ENCODE results near the gene GALNT17.

GALNT17 gene

GRCh38 chr7:71604818-71605414 is 473.0 kb downstream of the GALNT17 start:
- in situ Hi-C loops (cut with MboI; ENCODE audit: low sequenced_read_pairs, unreplicated experiment), result no loop called here
- no peak for DNase-seq (ENCODE audit: low spot score)
- TF ChIP-seq, protein P1, sequence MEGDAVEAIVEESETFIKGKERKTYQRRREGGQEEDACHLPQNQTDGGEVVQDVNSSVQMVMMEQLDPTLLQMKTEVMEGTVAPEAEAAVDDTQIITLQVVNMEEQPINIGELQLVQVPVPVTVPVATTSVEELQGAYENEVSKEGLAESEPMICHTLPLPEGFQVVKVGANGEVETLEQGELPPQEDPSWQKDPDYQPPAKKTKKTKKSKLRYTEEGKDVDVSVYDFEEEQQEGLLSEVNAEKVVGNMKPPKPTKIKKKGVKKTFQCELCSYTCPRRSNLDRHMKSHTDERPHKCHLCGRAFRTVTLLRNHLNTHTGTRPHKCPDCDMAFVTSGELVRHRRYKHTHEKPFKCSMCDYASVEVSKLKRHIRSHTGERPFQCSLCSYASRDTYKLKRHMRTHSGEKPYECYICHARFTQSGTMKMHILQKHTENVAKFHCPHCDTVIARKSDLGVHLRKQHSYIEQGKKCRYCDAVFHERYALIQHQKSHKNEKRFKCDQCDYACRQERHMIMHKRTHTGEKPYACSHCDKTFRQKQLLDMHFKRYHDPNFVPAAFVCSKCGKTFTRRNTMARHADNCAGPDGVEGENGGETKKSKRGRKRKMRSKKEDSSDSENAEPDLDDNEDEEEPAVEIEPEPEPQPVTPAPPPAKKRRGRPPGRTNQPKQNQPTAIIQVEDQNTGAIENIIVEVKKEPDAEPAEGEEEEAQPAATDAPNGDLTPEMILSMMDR (IDR thresholded peaks at IDR 0.05; ENCODE audit: borderline replicate concordance, control extremely low read depth, extremely low read depth, insufficient read depth, missing control alignments), result no peak

DNA sequence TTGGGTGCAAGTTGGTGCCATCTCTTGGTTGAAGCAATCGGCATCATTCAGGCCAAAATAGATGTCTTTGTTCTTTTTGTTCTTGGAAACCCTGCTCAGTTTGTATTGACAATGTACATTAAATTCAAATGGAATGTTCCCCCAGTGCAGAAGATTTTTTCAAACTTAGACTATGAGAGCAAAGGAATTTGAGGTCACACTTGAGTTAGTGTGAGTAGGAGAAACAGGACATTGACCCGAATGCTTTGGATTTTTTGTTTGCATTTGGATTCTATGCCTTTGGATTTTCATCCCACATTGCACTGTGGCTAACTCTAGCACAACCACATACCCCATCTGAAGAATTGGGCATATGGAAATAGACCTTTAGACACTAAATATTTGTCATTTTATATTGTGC is 480.0 kb downstream of the GALNT17 start:
- in situ Hi-C loops (cut with MboI; ENCODE audit: low sequenced_read_pairs, unreplicated experiment), result no loop called here
- DNase-seq (ENCODE audit: low spot score), result no peak
- TF ChIP-seq, protein P1 (IDR thresholded peaks at IDR 0.05; ENCODE audit: borderline replicate concordance, control extremely low read depth, extremely low read depth, insufficient read depth, missing control alignments), result no peak

DNA sequence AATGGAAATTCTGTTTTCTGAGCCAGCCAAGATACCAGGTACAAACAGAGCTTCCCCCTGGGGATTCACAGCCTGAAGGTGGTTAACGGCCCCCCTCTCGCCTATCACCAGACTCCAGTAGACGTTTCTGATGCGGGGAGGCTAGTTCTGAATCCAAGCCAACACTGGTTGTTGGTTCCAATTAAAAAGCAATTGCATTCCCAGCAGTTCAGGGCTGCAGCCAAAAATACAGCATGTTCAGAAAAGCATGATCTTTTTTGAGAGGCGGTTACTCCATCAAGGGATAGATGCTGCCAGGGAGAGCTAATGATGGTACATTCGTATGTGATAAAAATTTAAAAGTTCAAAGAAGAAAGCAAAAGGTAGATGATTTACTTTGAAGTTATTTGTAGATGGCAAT is 481.0 kb downstream of the GALNT17 start:
- in situ Hi-C loops (cut with MboI; ENCODE audit: low sequenced_read_pairs, unreplicated experiment), result no loop called here

GRCh38 chr7:71613313-71613712 is 481.4 kb downstream of the GALNT17 start:
- TF ChIP-seq, protein P1 (IDR thresholded peaks at IDR 0.05; ENCODE audit: borderline replicate concordance, control extremely low read depth, extremely low read depth, insufficient read depth, missing control alignments), result no peak
- DNase-seq (ENCODE audit: low spot score), result no peak
- in situ Hi-C loops (cut with MboI; ENCODE audit: low sequenced_read_pairs, unreplicated experiment), result no loop called here

More for the DNA sequence above, 481.0 kb downstream of the GALNT17 start:
- TF ChIP-seq, protein P1 (IDR thresholded peaks at IDR 0.05; ENCODE audit: borderline replicate concordance, control extremely low read depth, extremely low read depth, insufficient read depth, missing control alignments), result no peak
- DNase-seq (ENCODE audit: low spot score), result no peak

DNA sequence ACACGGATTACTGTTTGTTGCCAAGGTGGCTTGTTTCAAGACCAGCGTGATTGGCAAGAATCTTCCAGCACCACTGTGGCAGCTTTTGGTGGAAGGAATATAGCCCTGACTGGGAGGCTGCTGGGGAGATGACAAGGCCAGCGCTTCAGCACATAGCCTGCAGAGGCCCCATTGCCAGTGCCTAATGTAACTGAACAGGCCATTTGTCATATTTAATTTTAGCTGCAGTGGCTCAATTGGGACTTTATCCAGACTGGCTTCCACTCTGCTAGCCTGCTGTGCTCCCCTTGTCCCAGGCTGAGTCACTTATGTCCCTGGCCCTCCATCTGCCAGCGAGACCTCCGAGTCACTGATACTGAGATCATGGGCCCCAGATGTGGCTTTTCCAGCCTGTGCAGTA is 483.1 kb downstream of the GALNT17 start:
- TF ChIP-seq, protein P1 (IDR thresholded peaks at IDR 0.05; ENCODE audit: borderline replicate concordance, control extremely low read depth, extremely low read depth, insufficient read depth, missing control alignments), result no peak
- no peak for DNase-seq (ENCODE audit: low spot score)
- in situ Hi-C loops (cut with MboI; ENCODE audit: low sequenced_read_pairs, unreplicated experiment), result no loop called here

DNA sequence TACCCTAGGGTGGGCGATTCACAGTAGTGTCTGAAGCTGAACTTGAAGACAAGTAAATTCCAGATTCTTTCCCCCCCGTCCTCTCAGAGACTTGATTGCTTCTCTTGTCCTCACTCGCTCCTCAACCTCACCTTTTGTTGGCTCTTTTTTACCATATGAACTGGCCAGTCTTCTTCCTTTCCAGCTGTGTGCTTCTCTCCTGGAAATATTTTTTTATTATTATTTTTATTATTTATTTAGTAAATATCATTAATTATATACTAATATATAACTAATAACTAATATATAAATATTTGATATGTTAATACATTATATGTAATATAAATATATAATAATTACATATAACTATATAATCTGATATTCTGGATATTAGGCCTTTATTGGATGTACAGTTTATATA is 484.3 kb downstream of the GALNT17 start:
- TF ChIP-seq, protein P1 (IDR thresholded peaks at IDR 0.05; ENCODE audit: borderline replicate concordance, control extremely low read depth, extremely low read depth, insufficient read depth, missing control alignments), result no peak
- no peak for DNase-seq (ENCODE audit: low spot score)
- in situ Hi-C loops (cut with MboI; ENCODE audit: low sequenced_read_pairs, unreplicated experiment), result no loop called here
